Keratinocyte (primary cell): Measurements from ENCODE around the gene TIMM23.

ENCODE experiments used
- CTCF ChIP-seq, 3 experiments: IDR thresholded peaks in 1 of 3; conservative IDR thresholded peaks in 1 of 3; optimal IDR thresholded peaks in 1 of 3; 2 replicates in 2 of 3; 3 replicates in 1 of 3; pipeline versions ENCODE3 to v1.5.1; 2011; ENCODE audit warnings: low read length in 3 of 3, mild to moderate bottlenecking in 3 of 3, moderate library complexity in 2 of 3, control low read depth in 1 of 3, inconsistent platforms in 1 of 3; ENCODE audit not compliant: insufficient read depth in 2 of 3; ENCODE audit errors: extremely low read depth in 1 of 3
- EZH2 ChIP-seq: IDR thresholded peaks from one replicate; pipeline ENCODE4 v1.6.1; 2012; ENCODE audit warnings: inconsistent platforms, mild to moderate bottlenecking, low read length, moderate library complexity

DNA sequence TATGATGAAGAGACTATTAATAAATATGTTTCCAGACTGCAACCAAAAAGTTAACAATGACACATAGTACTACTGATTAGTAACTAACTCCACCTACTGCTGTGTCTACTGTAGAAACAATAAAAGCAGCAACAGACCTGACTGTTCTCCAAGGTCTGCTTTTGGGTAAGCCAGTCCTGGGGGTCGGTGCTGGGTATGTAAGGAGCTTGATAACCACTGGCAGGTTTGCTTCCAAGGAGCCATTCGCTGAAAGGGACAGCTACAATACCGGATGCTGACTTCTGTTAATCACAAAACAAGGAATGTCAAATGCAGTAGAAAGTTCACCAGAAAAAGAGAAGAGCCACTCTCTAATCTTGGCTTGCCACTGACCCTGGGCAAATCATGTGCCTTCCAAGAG lies 40.5 kb downstream of the TIMM23 start:
- TF ChIP-seq EZH2: no peak
- TF ChIP-seq CTCF (optimal IDR thresholded peaks at IDR 0.05 in 1 of 3, IDR thresholded peaks at IDR 0.05 in 1 of 3, conservative IDR thresholded peaks at IDR 0.05 in 1 of 3; ENCODE audit: extremely low read depth in 1 of 3, insufficient read depth in 2 of 3, low read length in 3 of 3): no peak
